HEK293T (cell line): ENCODE results near the gene RAB11A.

Experiments
- CTCF ChIA-PET: fragments of 350-600 bp; formaldehyde crosslinking; extraction: SDS; loops from one replicate; lab custom pipeline; 2021; ENCODE audit warnings: antibody characterized with exemption, inconsistent platforms; lab: Yijun Ruan, JAX
- POLR2A ChIA-PET: fragments of 350-600 bp; formaldehyde crosslinking; extraction: SDS; loops from one replicate; lab custom pipeline; 2020; ENCODE audit warnings: antibody characterized with exemption, inconsistent platforms; lab: Yijun Ruan, JAX
- DNase-seq: peaks from one replicate; pipeline ENCODE4 v3.0.0; 2012; ENCODE audit warnings: mixed read lengths; ENCODE audit errors: extremely low spot score
- ARNT ChIP-seq: fragments of 450-650 bp; IDR thresholded peaks from 2 replicates; pipeline ENCODE4 v1.6.1; 2017; ENCODE audit warnings: mild to moderate bottlenecking
- BHLHE40 ChIP-seq: fragments of 450-650 bp; IDR thresholded peaks from 2 replicates; pipeline ENCODE4 v1.6.1; 2016; ENCODE audit warnings: mild to moderate bottlenecking, moderate library complexity, borderline replicate concordance
- CTBP1 ChIP-seq: fragments of 450-650 bp; IDR thresholded peaks from 2 replicates; pipeline ENCODE4 v1.6.1; 2016; ENCODE audit warnings: borderline replicate concordance
- ELF4 ChIP-seq: fragments of 450-650 bp; IDR thresholded peaks from 2 replicates; pipeline ENCODE4 v1.6.1; 2017; ENCODE audit warnings: antibody characterized with exemption
- FOXA1 ChIP-seq: fragments of 450-650 bp; IDR thresholded peaks from 2 replicates; pipeline ENCODE4 v1.6.1; 2016; ENCODE audit warnings: mild to moderate bottlenecking
- FOXK2 ChIP-seq: fragments of 450-650 bp; IDR thresholded peaks from 2 replicates; pipeline ENCODE4 v1.6.1; 2016; ENCODE audit warnings: mild to moderate bottlenecking
- FOXM1 ChIP-seq: fragments of 450-650 bp; IDR thresholded peaks from 2 replicates; pipeline ENCODE4 v1.6.1; 2017; ENCODE audit warnings: mild to moderate bottlenecking, borderline replicate concordance
- HDGF ChIP-seq: fragments of 450-650 bp; IDR thresholded peaks from 2 replicates; pipeline ENCODE4 v1.6.1; 2017; ENCODE audit warnings: antibody characterized with exemption, borderline replicate concordance
- L3MBTL2 ChIP-seq: fragments of 450-650 bp; conservative IDR thresholded peaks from 2 replicates; pipeline ENCODE4 v1.6.1; 2016; ENCODE audit warnings: mild to moderate bottlenecking
- LEF1 ChIP-seq: fragments of 450-650 bp; IDR thresholded peaks from 2 replicates; pipeline ENCODE4 v1.6.1; 2017; ENCODE audit warnings: mild to moderate bottlenecking, borderline replicate concordance
- NFRKB ChIP-seq: fragments of 450-650 bp; IDR thresholded peaks from 2 replicates; pipeline ENCODE4 v1.6.1; 2016; ENCODE audit warnings: mild to moderate bottlenecking, moderate library complexity
- PKNOX1 ChIP-seq: fragments of 450-650 bp; IDR thresholded peaks from 2 replicates; pipeline ENCODE4 v1.6.1; 2016
- SP1 ChIP-seq: fragments of 450-650 bp; IDR thresholded peaks from 2 replicates; pipeline ENCODE4 v1.6.1; 2017
- SUZ12 ChIP-seq: fragments of 450-650 bp; IDR thresholded peaks from 2 replicates; pipeline ENCODE4 v1.6.1; 2016; ENCODE audit warnings: mild to moderate bottlenecking
- TARDBP ChIP-seq: fragments of 450-650 bp; IDR thresholded peaks from 2 replicates; pipeline ENCODE4 v1.6.1; 2016
- ZNF384 ChIP-seq: fragments of 450-650 bp; IDR thresholded peaks from 2 replicates; pipeline ENCODE4 v1.6.1; 2016

RAB11A gene

GRCh38 chr15:65824941-65825544, 44.2 kb upstream of the RAB11A start:
- POLR2A ChIA-PET: interaction anchor here (1.3 to 3.0 kb wide), 2 partner anchors 33 to 44 kb away, joined by 7 to 19 read pairs; partner anchors contain the start of genes DENND4A and RAB11A
- CTCF ChIA-PET: interaction anchor here (0.6 to 4.0 kb wide), 7 partner anchors 11 to 40 kb away, joined by 3 to 28 read pairs (median 4); no protein-coding TSS in a partner anchor
- DNase-seq: no peak
- TF ChIP-seq SUZ12: no peak

GRCh38 chr15:65827065-65827464, 42.2 kb upstream of the RAB11A start:
- CTCF ChIA-PET: no interaction called here
- POLR2A ChIA-PET: no interaction called here
- no peak for DNase-seq
- TF ChIP-seq BHLHE40 (no peak), HDGF (no peak), ARNT (no peak), FOXM1 (no peak), ELF4 (no peak), PKNOX1 (no peak), FOXK2 (no peak), NFRKB (no peak), LEF1 (no peak), ZNF384 (no peak), SUZ12 (no peak), FOXA1 (no peak), CTBP1 (no peak), SP1 (no peak), TARDBP (no peak), L3MBTL2 (no peak)

GRCh38 chr15:65828585-65828984, 40.7 kb upstream of the RAB11A start:
- ChIA-PET CTCF (no interaction called here), POLR2A (no interaction called here)
- no peak for DNase-seq
- no peak for TF ChIP-seq FOXK2
- TF ChIP-seq ARNT: no peak
- no peak for TF ChIP-seq SUZ12
- no peak for TF ChIP-seq NFRKB
- no peak for TF ChIP-seq PKNOX1
- no peak for TF ChIP-seq ELF4
- TF ChIP-seq ZNF384: no peak
- TF ChIP-seq CTBP1: no peak
- no peak for TF ChIP-seq TARDBP
- TF ChIP-seq L3MBTL2: no peak
- TF ChIP-seq SP1: no peak
- no peak for TF ChIP-seq BHLHE40
- TF ChIP-seq LEF1: no peak
- no peak for TF ChIP-seq HDGF
- TF ChIP-seq FOXA1: no peak
- no peak for TF ChIP-seq FOXM1

- DNase-seq: peak; percentile 26
- POLR2A ChIA-PET: no interaction called here
Observed at GRCh38 chr15:65829130-65829764, 40.0 kb upstream of the RAB11A start.

GRCh38 chr15:65832549-65833364, 36.5 kb upstream of the RAB11A start:
- TF ChIP-seq TARDBP: no peak
- TF ChIP-seq NFRKB: no peak
- peak; percentile 94 for TF ChIP-seq PKNOX1
- TF ChIP-seq FOXA1: peak; percentile 90
- peak; percentile 51; the same call in 1 of the 2 replicates for TF ChIP-seq FOXK2
- TF ChIP-seq ELF4: 0 out of 2 replicates have a peak, but pooled peaks have one; percentile 27
- TF ChIP-seq CTBP1: peak; percentile 42; the same call in 1 of the 2 replicates
- TF ChIP-seq SUZ12: no peak
- no peak for TF ChIP-seq ZNF384
- DNase-seq: peak; percentile 76
- ChIA-PET POLR2A (interaction anchor here (0.8 to 2.3 kb wide), 10 partner anchors 9 to 411 kb away, joined by 3 to 27 read pairs (median 4); partner anchors contain the start of genes DENND4A, INTS14 and RAB11A), CTCF (interaction anchor here (0.6 to 1.6 kb wide), 8 partner anchors 9 to 465 kb away, joined by 3 to 10 read pairs (median 4); partner anchors contain the start of gene RAB11A)

More at GRCh38 chr15:65829130-65829764, 40.0 kb upstream of the RAB11A start:
- CTCF ChIA-PET: interaction anchor here (0.5 kb wide), 1 partner anchor 9 kb away, joined by 7 read pairs; no protein-coding TSS in a partner anchor
- no peak for TF ChIP-seq ZNF384
